HFF-Myc (cell line): Measurements from ENCODE around the gene MYLK.
A peak's percentile ranks its signal among the peaks of the same experiment; 100 is the strongest.

ENCODE experiments used
- DNase-seq: peaks from one replicate; pipeline ENCODE4 v3.0.0-alpha.2; 2011; ENCODE audit warnings: low read depth; ENCODE audit errors: extremely low read depth
- H3K4me3 ChIP-seq: replicated peaks from 2 replicates; pipeline ENCODE4 v1.5.1; 2011; ENCODE audit warnings: low read depth, mild to moderate bottlenecking, control low read depth, low read length
- CTCF ChIP-seq: IDR thresholded peaks from 2 replicates; pipeline ENCODE4 v1.5.1; 2012; ENCODE audit warnings: mild to moderate bottlenecking, low read depth, low read length, control low read depth; ENCODE audit errors: missing control alignments

MYLK gene

GRCh38 chr3:123785602-123786001 is 98.5 kb downstream of the MYLK start:
- TF ChIP-seq CTCF = no peak
- DNase-seq = no peak
- H3K4me3 ChIP-seq = no peak overlapping the region

GRCh38 chr3:123783811-123784210 is 100.3 kb downstream of the MYLK start:
- no peak overlapping the region for H3K4me3 ChIP-seq
- no peak for TF ChIP-seq CTCF
- DNase-seq = no peak

- H3K4me3 ChIP-seq = no peak overlapping the region
- no peak for TF ChIP-seq CTCF
- DNase-seq = no peak
These were observed 101.0 kb downstream of the MYLK start for GRCh38 chr3:123783050-123783689.

- no peak for DNase-seq
- no peak for TF ChIP-seq CTCF
- no peak overlapping the region for H3K4me3 ChIP-seq
These were observed 101.6 kb downstream of the MYLK start for GRCh38 chr3:123782488-123782887.

GRCh38 chr3:123781571-123782275 is 102.4 kb downstream of the MYLK start:
- H3K4me3 ChIP-seq = no peak overlapping the region
- DNase-seq = no peak
- TF ChIP-seq CTCF = no peak

GRCh38 chr3:123781138-123781537 is 103.0 kb downstream of the MYLK start:
- H3K4me3 ChIP-seq = no peak overlapping the region
- no peak for DNase-seq
- TF ChIP-seq CTCF = peak; percentile 4
